AG09309 (cell line): ENCODE results near the gene ITPK1.

ENCODE experiments used
- DNase-seq: peaks from one replicate; pipeline ENCODE4 v3.0.0-alpha.2; 2010; ENCODE audit warnings: low read depth
- H3K4me3 ChIP-seq: 2 replicates; pipeline ENCODE4 v1.5.1; 2011; ENCODE audit warnings: mild to moderate bottlenecking, low read depth, low read length, moderate library complexity; ENCODE audit not compliant: control insufficient read depth
- CTCF ChIP-seq: IDR thresholded peaks from 2 replicates; pipeline ENCODE4 v1.5.1; 2011; ENCODE audit warnings: mild to moderate bottlenecking, low read depth, low read length, inconsistent platforms; ENCODE audit not compliant: insufficient read depth, control insufficient read depth; ENCODE audit errors: missing control alignments

ITPK1 gene

GRCh38 chr14:92994131-92994676, 121.5 kb downstream of the ITPK1 start:
- DNase-seq = no peak
- no peak overlapping the region for H3K4me3 ChIP-seq
- no peak for TF ChIP-seq CTCF

- no peak for DNase-seq
- no peak overlapping the region for H3K4me3 ChIP-seq
- no peak for TF ChIP-seq CTCF
These were observed 122.4 kb downstream of the ITPK1 start for GRCh38 chr14:92993302-92993701.

- TF ChIP-seq CTCF = no peak
- no peak for DNase-seq
- H3K4me3 ChIP-seq = no peak overlapping the region
These were observed 124.2 kb downstream of the ITPK1 start for GRCh38 chr14:92991536-92991935.

- DNase-seq = no peak
- H3K4me3 ChIP-seq = no peak overlapping the region
- no peak for TF ChIP-seq CTCF
These were observed 125.0 kb downstream of the ITPK1 start for GRCh38 chr14:92990456-92991430.

- DNase-seq = no peak
- H3K4me3 ChIP-seq = no peak overlapping the region
- TF ChIP-seq CTCF = no peak
These were observed 126.7 kb downstream of the ITPK1 start for GRCh38 chr14:92988786-92989755.
